Testis (tissue), 2 donors: ENCODE data around the gene ESYT2.

Experiments used
- POLR2A ChIP-seq: fragments of 450-650 bp; IDR thresholded peaks from one replicate; pipeline ENCODE4 v1.6.1; 2017; ENCODE audit warnings: antibody characterized with exemption, mild to moderate bottlenecking, moderate library complexity
- TF ChIP-seq, protein P1 (sequence below), 3 experiments: fragments of 450-650 bp in 2 of 3; fragments of 200-600 bp in 1 of 3; sonication (generic) in 1 of 3; IDR thresholded peaks; one replicate each; pipeline ENCODE4 v1.5.1; 2016 to 2019; ENCODE audit warnings: antibody characterized with exemption in 3 of 3, mild to moderate bottlenecking in 2 of 3, moderate library complexity in 1 of 3

DNA sequence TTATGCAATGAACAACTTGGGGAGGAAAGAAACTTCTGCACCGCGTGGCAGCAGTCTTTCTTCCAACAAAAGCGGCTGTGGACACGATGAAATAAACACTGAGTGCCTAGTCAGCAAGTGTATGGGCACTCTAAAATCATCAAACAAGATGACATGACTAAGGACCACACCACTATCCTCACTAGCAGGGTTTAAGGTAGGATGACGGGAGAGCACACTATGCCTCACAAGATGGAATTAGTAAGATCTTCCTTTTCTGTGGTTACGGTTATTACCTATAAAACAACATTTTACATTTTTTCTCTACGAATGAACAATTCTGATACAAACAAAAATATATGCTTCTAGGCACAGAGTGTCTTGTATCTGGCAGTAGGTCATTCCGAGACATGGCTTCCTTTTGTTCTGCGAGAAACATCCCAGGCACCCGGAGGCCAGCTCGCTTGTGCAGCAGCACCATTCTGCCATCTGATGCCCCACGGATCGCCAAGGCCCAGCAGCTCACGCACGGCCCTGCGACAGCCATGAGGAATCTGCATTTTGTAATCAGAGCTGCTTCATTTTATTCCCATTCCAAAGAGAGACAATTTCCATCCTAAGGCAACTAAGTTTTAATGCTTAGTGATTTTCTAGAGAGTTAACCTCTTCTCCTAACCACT is 70.6 kb downstream of the ESYT2 start:
- TF ChIP-seq, protein P1, sequence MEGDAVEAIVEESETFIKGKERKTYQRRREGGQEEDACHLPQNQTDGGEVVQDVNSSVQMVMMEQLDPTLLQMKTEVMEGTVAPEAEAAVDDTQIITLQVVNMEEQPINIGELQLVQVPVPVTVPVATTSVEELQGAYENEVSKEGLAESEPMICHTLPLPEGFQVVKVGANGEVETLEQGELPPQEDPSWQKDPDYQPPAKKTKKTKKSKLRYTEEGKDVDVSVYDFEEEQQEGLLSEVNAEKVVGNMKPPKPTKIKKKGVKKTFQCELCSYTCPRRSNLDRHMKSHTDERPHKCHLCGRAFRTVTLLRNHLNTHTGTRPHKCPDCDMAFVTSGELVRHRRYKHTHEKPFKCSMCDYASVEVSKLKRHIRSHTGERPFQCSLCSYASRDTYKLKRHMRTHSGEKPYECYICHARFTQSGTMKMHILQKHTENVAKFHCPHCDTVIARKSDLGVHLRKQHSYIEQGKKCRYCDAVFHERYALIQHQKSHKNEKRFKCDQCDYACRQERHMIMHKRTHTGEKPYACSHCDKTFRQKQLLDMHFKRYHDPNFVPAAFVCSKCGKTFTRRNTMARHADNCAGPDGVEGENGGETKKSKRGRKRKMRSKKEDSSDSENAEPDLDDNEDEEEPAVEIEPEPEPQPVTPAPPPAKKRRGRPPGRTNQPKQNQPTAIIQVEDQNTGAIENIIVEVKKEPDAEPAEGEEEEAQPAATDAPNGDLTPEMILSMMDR (IDR thresholded peaks at IDR 0.05) = no peak
- TF ChIP-seq POLR2A = no peak
